GM21529 (cell line): ENCODE data around the gene ZDHHC20.

ENCODE experiments used
- ATAC-seq: cut with Tn5 transposase; IDR thresholded peaks from one replicate; pipeline ENCODE4 v1.9.1; 2021; ENCODE audit not compliant: unreplicated experiment

Gene ZDHHC20

GRCh38 chr13:21328201-21328600 is 130.9 kb downstream of the ZDHHC20 start:
- no peak for ATAC-seq

GRCh38 chr13:21326155-21327031 is 132.7 kb downstream of the ZDHHC20 start:
- ATAC-seq: no peak

- ATAC-seq: no peak
These were observed 134.3 kb downstream of the ZDHHC20 start for GRCh38 chr13:21324803-21325202.

GRCh38 chr13:21322988-21323387 is 136.1 kb downstream of the ZDHHC20 start:
- ATAC-seq: no peak
